ENCODE data around the gene KLHL29.

GRCh38 chr2:23456881-23457760 lies 72.1 kb downstream of the KLHL29 start:
- TF ChIP-seq CTCF (IDR thresholded peaks at IDR 0.05) (no peak), POLR2A (IDR thresholded peaks at IDR 0.05) (no peak)
